GM19240 (cell line): ENCODE data around the gene MOB3A.

ENCODE experiments used
- DNase-seq: peaks from one replicate; pipeline ENCODE4 v3.0.0; 2011; ENCODE audit warnings: low spot score; ENCODE audit not compliant: insufficient read length

Gene MOB3A

DNA sequence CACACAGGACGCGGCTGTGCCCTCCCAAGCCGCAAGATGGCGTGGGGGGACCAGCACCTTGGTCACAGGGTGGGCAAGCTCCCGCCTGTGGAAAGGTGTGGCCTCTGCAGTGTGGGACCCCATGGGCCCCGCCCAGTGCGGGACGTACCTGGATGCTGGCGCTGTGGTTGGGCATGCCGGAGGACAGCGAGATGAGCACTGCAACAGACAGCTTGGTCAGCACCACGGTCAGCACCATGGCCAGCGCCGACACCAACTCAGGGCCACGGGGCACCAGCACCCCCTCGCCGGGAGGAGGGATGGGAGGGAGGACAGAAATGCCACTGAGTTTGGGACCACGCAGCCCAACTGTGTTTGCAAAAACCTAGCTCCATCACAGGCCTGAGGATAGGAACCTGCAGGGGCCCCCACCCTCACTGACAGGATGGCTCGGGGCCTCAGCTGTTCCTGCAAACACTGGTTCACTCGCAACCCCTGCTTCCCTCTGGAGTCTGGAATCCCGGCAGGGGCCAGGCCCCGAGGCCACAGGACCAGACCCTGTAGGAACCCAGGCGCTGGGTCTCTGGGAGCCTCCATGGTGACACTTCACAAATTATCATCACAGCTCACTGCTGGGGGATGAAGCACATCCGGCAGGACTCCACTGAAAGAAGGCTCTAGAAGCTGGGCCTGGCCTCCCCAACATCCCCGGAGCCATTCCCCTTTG lies 27.7 kb upstream of the MOB3A start:
- DNase-seq, result no peak

DNA sequence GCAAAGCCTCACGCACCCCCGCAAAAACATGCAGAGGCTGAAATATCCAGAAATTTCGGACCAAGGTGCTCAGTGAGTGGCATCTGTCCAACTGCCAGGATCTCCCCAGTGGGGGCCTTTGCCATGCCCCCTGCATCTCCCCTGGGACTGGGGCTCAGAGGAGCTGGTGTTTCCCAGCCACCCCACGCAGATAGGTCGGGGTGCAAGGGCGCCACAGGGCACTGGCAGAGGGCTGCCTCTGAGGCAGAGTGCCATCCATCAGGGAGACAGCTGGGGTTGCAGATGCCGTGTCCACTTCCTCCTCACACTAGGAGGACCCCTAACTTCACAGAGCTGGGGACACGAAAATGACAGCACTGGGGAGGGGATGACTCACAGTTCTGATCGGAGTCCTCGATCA lies 26.9 kb upstream of the MOB3A start:
- no peak for DNase-seq

DNA sequence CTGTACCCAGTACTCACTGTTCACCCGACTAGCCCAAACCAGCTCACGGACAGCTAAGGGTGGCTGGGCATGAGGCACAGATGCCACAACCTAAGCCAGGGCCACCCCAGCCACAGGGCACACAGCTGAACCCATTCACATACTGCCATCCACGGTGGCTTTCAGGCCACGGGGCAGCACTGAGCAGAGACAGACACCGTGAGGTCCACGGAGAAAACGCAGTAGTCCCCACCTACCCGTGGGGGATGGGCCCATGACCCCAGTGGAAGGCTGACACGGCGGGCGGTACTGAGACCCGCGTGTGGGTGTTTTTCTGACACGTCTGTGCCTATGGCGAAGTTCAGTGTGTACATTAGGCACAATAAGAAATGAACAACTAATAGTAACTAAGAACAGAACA lies 26.1 kb upstream of the MOB3A start:
- DNase-seq, result no peak

DNA sequence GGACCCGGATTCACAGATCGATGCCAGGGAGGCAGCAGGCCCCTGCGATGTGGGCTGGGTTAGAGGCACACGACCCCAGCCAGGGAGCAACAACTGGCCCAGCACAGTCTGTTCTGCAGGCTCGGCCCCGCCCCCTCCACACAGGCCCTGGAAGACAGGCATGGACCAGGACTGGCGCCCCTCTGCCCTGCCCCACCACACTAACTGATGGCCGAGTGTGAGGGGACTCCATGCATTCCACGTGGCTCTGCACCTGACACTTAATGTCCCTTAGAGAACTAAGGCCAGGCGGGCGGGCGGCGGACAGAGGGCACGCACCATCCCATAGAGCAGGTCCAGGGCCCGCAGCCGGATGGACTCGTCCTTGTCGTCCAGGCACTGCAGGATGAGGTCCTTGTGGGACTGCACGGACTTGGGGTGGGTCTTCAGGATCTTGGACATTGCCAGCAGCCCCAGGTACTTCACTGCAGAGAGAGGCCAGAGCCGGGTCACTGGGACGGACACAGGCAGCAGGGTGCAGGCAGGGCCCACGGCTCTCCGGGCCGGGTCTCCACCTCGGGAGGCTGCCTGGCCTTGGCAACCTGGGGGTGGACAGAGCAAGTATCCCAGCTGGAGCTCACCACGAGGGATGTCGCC lies 25.4 kb upstream of the MOB3A start:
- DNase-seq, result no peak

DNA sequence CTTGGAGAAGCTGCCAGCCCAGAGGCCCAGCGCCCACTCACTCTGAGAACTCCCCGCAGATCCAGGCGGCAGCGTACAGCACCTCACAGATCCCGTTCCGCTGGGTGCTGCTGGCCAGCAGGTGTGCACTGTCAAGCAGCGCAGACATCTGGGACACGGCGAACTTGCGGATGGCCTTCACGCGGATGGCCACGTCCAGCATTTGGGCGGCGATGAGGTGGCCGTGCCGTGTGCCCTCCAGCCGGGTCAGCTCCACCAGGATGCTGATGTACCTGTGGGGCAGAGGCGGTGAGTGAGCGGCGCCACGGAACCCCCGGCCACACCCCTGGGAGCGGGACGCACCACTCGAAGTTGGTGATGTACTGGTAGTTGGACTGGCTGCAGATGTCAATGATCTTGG lies 24.7 kb upstream of the MOB3A start:
- DNase-seq, result no peak

DNA sequence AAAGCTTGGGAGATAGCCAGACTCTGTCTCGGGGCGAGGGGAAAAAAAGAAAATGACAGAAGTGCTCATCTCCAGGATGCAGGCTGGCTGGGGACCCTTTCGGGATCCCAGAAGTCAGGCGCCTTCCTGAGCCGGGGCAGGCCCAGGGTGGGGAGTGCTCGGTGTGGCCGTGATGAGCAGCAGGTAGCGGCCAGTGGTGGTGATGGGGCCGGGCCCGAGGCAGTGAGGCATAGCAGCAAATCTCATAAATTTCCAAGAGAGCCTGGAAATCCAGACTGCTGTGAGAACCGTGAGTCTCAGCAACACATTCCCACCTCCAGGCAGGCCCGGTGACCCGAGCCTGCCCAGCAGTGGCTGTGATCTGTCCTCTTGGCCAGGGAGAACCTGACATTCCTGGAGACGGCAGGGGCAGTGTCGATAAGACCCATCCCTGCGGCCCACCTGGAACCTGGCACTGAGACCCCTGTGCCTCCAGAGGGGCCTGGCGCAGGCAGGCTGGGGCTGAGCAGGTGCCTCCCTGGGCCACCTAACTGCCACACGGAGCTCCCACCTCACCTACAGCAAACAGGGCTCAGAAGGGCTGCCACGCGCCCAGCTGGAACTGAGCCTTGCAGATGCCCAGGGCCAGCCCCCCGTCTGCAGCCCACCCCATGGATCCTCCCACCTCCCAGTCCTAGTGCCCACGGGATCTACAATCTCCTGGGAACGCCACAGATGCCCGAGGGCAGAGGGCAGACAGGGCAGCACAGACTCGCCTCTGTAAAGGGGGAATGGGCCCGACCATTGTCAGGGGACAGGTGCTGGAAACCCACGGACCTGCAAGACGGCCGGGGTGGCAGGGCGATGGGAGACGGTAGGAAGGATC lies 24.0 kb upstream of the MOB3A start:
- no peak for DNase-seq

DNA sequence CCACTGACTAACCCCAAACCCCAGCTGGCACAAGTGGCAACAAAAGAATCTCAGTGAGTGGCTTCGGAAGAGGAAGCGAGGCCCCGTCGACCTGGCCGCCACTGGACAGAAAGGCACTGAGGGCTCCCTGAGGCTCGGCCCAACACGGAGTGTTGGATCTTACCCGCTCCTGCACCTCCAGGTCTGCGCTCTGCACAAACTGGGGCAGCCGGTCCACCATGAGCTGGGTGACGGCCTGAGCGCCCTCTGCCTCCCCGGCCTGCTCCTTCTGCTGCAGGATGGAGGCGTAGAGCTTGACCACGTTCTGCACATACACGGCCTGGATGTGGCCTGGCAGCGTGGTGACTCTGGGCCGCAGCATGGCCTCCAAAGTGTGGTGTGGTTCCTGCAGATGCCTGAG lies 22.3 kb upstream of the MOB3A start:
- DNase-seq, result no peak

DNA sequence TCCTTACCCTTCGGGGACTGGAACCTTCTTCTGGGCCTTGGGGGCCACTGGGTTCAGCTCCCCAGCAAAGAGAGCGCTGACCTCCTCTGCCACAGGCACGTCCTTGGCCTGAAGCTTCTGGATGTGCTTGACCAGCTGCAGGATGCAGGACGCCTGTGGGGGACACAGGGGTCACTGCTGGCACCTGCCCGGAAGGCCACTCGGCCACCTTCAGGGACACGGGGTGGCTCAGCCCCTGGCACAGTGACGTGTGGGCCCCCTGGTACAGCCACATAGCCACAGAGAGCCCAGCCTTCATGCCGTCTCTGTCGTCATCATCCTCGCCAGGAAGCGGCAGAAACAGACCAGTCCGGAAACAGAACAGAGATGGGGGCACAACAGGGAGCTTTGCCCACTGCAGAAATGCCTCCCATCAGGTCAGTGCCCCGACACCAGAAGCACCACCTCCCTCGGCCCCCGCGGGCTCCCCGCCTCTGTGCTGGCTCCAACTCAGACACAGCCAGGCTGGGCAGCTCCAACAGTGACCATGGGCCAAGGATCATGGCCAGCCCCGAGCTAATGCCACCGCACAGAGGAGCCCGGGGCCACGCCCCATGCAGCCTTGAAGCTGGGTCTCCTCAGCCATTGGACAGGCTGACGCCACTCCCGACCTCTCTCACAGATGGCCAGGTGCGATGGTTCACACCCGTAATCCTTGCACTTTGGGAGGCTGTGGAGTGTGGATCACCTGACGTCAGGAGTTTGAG lies 21.3 kb upstream of the MOB3A start:
- DNase-seq, result no peak

DNA sequence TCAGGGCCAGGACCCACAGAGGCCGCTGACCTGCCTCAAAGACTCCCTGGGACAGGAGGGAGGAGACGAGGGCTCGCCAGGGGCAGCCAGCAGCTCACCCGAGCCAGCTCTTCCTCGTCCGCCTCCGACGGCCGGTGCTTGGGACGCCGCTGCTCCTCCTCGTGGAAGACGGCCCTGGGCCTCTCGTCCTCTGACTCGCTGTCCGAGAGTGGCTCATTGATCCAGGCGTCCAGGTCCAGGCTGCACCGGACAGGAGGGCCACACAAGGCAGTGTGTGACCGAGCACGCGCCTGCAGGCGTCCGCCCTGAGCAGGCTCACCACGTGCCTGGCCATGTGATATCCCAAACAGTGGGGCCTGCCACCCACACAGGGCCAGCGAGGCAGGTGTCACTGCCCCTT lies 20.4 kb upstream of the MOB3A start:
- no peak for DNase-seq

DNA sequence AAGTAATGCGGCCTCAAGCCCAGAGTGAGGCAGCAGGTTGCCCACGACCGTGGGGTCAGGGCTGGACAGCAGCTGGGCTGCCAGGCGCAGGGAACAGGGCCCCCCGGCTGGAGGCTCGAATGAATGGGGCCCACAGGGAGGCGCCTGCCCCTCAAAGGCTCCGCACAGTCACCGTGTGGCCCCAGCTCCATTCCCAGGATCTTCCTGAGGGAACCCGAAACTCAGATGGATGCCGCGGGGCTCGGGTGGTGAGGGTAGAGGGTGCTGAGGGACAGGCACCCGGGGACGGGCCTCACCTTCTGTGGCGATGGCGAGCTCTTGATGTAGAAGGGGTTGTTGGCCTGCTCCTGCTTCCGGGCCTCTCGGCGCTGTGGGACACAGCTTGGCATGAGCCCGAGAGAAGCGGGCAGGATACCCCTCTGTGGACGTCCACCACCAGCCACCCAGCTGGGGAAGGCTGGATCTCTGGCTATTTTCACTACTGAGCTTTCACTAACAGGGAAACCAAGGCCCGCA lies 19.8 kb upstream of the MOB3A start:
- no peak for DNase-seq

DNA sequence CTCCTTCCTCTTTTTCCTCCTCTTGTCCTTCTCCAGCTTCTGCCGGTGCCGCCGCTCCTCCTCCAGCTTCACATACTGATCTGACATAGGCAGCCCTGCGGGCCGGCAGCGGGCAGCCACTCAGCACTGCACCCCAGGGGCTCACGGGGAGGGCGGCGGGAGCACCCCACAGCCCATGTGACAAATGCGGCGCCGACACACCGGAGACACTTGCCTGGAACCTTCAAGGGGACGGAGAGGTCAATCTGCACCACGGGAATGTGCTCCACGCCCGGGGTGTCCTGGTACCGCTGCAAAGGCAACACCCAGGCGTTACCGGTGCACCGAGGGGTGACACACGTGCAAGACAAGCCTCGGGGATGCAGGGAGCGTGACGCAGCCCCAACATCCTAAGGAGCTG lies 19.2 kb upstream of the MOB3A start:
- DNase-seq, result no peak

DNA sequence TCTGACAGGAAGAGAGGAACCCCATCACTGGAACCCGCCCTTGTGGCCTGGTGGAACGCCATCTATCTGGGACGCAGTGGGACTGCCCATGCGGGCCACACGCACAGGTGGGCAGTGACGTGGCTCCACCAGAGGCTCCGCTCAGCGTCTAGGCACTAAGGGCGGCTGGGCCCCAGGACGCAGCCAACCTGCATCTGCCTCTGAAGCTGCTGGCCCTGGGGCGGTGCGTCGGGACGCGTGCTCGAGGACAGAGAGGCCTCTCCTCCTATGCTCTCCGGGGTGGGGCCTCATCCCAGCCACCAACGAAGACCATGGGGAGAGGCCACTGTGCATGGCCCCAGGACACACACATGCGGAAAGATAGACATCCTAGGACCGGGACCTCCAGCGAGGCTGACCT lies 18.7 kb upstream of the MOB3A start:
- no peak for DNase-seq

DNA sequence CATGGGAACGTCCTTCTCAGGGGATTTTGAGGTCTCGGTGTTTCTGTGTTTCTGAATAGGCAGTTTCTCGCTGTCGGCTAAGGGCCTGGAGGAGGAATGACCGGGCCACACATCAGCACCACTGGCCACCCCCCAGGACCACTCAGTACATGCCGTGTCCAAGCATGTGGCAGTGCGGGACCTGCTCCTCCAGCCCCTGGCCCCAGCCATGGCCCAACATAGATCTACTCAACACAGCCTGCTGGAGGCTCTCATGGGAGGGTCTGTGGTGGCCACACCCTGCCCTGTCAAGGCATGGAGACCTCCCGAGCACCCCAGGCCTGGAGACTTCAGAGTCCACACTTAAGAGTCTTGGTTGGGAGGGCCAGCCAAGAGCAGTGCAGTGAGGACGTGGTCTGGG lies 18.1 kb upstream of the MOB3A start:
- DNase-seq, result no peak

DNA sequence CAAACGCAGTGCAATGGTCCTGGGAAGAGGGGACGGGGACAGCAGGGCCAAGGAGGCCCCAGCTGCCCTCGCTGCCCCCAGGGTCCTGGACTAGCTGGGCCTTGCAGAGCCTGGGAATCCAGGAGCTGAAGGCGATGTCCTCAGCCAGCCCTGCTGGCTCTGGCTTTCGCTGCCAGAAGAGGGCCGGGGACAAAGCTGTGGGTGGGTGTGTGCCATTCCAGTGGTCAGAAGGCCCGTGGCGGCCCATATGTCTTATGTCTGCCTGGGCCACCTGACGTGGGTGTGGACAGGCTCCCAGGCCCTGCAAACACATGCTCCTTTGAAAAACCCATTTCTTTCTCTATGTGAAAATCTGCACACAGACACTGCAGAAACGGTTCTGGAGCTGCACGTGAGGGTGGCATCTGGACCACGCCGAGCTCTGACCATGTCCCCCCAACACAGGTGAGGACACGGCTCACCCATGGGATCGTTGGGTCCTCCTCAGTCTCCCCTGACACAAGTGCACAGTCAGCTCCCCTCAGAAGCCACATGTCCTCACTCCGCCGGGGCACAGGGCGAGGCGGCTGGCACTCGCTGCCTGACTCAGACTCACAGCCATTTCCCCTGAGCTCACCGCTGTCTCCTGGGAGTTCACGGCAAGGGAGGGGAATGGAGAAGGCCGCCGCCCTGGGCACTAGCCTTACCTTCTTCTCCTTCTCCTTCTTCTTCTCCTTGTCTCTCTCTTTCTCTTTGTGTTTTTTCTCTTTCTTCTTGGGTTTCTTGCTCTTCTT lies 17.5 kb upstream of the MOB3A start:
- no peak for DNase-seq

DNA sequence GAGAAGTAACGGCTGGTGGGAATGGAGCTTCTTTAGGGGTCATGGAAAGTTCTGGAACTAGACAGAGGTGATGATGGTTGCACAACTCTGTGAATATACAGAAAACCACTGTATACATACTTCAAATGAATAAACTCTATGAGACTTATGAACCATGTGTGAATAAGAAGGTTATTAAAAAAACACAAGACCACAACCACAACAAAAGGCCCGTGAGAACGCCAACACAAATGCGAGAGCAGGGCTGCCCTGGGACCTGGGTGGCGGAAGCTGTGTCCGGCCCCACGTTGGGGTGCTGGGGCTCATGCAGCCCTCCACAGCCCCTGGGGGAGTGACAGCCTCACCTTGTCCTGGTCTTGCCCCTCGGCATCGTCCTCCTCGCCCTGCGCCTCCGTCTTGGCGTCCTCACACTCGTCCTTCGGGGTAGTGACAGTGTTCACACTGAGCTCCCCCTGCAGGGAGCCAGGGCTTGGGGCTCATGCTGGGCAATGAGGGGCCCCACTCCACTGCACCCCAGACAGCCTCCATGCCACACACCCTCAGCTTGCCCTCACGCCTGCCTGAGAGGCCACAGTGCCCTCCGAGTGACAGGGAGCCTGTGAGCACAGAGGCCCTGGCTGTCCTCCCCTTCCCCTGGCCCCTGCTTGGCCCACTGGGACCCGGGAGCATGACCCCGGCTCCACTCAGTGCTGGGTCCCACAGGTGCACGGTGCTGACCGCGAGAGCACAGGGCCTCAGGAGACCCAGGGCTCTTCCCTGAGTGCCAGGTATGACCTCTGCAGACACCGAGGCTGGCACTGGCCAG lies 16.6 kb upstream of the MOB3A start:
- no peak for DNase-seq

DNA sequence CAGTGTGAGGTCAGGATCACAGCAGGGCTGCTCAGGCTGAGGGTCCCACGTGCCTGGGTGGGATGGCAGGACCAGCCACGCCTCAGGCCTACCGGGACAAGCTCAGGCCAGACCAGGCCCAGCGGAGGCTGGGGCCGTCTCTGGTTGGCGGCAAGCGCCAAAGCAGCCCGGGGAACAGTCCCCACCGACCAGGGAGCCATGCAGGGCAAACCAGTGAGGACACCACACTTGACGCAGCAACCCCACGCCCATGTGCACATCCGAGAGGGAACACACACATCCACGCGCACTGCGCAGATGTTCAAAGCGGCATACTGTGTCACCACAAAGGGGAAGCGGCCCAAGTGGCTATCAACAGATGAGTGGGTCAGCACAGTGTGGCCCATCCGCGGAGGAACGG lies 15.8 kb upstream of the MOB3A start:
- DNase-seq, result no peak

DNA sequence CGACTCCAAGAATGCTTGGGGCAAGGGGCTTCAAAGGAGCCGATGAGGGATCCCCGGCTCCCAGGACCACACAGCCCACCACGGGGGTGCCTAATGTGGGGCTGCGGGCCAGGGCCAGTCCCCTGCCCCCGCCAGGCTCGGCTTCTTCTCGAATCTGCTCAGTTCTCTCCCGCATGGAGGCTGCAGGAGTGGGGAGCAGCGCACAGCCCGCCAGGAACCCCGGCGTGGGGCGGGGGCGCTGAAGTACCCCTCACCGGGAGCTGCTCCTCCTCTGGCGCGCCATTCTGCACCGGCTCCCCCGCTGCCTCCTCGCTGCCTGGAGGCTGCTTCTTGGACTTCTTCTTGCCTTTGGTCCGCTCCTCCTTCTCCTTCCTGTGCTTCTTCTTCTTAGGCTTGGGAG lies 15.3 kb upstream of the MOB3A start:
- no peak for DNase-seq

DNA sequence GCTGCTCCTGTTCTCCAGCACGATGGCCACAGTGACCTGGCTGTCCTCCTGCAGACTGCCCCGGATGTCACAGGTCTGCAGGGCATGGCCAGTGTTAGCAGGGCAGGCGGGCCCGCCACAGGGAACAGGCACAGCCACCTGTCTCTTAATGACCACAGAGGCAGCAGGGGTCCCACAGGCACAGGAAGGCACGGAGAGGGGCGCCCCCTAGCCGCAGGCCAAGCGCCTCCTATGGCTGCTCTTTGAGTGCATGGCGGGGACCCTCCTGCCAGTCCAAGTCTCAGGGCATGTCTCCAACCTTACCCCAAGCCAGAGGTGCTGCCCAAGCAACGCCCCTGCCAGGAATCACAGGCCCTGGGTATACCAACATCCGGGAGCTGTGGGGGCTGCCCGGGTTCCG lies 14.7 kb upstream of the MOB3A start:
- DNase-seq, result no peak

DNA sequence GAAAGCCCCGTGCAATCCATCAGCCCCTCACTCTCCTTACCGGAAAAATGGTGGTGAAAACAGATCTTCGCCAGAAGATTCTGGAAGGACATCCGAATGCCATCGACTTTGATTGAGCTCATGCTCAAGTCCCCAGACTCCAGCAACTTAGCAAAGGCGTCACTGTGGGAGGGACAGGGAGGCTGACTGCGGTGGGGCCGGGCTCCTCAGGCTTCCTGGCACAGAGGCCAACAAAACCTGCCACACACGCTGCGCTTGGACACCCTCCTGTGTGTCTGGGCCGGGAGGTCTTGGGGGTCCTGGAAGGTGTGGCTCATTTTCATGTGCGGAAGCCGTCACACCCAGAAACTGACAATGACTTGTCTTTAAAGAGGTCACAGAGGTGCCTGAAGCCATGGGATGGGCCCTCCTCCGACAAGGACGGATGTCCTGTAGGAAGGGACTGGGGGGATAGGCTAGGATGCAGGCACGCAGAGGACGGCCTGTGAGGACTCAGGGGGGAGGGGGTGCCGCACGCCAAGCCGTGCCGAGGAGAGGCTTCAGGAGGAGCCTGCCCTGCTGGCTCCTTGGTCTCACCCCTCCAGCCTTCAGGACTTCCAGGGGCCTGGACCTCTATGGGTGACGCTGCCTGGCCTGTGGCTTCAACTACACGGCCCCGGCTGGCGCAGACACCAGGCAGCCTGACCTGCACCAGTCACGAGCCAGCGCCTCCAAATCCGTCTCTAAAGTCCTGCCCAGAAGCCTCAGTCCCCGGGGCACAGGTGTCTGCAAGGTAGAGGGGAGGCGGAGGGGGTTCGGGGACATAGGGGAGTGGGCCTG lies 13.1 kb upstream of the MOB3A start:
- DNase-seq, result no peak
